D341Med (cell line): ENCODE data around the gene MDN1.
A peak's percentile ranks its signal among the peaks of the same experiment; 100 is the strongest.
"Not testable (repeated sequence)": the region's sequence is repeated elsewhere in the genome, so short reads cannot be mapped to it uniquely, and the experiment has no call there.

Source experiments
- DNase-seq: peaks from one replicate; pipeline ENCODE4 v3.0.0; 2012; ENCODE audit warnings: low spot score

MDN1 gene

DNA sequence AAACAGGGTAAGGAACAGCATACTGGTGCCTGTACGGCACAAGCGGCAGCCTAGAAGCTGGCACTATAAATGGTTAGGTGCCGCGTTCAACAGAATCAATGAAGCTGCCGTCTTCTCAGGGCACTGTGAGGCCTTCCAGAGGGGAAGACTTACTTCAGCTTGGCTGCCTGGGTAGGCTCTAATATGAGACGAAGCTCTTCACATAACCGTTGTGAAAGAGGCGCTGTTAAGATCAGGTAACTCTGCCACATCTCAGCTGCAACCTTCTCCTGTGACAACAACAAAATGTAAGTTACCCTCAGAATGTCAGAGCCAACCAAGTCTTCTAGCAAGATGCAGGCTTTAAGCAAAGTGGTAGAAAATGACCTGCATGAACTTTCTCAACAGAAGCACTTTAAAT, 169.0 kb downstream of the MDN1 start:
- no peak for DNase-seq

DNA sequence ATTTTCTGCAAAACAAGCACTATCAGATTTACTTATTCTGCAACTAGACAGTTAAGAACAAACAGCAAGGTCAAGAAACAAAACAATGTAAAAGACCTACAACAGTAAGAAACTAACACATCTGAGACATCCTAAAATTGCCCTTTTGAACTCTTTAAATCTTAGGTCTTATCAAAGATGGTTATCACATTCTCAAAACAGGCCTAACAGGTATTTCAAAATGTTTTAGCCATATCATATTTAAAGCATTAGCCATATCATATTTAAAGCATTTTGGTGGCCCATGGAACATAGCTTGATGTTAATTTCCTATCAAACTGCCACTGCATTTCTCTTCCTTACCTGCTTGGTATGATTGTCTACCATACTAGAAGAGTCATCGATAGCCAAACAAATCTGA, 169.9 kb downstream of the MDN1 start:
- DNase-seq, result no peak

DNA sequence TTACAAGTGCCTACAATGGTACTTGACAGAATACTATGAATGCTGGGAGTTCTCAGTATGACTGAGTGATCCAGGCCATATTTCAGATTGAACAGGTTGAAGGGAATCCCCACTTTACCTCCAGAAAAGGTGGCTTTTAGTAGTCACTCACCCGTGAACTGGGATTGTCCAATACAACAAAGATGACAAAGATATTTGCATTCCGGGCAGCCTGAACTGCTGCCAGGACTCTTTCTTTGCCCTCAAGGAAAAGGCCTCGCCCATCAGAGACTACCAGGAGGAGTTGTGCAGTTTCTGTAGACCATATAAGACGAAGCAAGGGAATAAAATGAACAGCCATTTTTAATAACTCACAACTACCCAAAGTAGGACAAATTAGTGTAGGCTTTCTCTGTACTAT, 174.7 kb downstream of the MDN1 start:
- DNase-seq, result no peak

DNA sequence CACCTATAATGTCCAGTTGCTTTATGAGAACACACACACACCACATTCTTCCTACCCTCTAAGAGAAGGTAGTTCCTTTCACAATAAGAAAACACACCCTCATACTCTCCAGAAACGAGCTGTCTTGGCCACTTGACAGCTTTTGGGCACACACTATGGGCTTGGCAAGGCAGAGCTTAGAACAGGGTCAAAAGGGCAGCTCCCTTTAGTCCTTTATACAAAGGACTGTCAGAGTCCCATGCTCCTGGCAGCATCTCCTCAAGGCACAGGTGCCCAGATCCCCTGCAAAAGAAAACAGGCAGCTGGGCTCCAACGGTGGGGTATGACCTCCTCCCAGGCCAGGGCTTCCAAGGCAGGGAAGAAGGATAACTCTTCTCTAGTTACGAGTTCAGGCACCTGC, 176.2 kb downstream of the MDN1 start:
- DNase-seq, result no peak

DNA sequence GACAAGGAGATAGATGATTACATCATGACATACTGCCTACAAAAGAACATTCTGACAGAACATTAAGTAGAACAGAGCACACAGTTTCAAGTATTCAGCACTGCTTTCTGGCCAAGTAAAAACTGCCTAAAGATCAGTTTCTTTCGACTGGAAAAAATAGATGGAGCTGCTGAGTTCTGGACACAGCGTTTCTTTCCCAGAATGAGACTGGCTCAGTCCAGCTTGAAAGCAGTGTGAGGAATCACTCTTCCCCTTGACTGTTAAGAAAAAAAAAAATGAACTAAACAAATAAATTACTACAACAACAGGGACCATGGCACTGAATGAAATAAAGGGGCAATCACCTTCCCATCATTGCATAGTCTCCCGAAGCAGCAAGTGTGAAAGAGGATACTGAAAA, 176.6 kb downstream of the MDN1 start:
- no peak for DNase-seq

DNA sequence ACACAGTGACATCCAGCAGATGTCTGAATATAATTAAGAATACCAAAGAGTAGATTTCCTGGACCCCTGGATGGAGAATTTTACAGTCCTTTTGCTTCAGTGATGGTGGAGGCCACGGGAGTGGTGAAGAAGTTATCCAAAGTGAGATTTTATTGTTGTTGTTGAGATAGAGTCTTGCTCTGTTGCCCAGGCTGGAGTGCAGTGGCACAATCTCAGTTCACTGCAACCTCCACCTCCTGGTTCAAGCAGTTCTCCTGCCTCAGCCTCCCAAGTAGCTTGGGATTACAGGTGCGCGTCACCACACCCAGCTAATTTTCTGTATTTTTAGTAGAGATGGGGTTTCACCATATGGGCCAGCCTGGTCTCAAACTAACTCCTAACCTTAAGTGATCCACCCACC, 178.0 kb downstream of the MDN1 start:
- not testable (repeated sequence) for DNase-seq

DNA sequence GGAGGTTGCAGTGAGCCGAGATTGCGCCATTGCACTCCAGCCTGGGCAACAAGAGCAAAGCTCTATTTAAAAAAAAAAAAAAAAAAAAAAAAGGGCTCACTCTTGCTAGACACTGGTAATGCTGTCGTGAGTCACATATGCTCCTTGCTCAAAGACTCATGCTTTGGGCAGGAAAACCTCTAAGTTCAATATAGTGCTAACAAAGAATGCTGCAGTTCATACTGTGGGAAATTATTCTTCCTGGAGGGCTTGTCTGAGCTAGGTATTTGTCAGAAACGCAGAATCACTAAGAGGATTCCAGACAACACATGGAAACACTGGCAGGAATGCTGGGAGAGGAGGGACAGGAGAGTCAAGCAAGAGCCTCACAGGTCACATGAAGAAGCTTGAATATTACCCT, 178.8 kb downstream of the MDN1 start:
- no peak for DNase-seq

DNA sequence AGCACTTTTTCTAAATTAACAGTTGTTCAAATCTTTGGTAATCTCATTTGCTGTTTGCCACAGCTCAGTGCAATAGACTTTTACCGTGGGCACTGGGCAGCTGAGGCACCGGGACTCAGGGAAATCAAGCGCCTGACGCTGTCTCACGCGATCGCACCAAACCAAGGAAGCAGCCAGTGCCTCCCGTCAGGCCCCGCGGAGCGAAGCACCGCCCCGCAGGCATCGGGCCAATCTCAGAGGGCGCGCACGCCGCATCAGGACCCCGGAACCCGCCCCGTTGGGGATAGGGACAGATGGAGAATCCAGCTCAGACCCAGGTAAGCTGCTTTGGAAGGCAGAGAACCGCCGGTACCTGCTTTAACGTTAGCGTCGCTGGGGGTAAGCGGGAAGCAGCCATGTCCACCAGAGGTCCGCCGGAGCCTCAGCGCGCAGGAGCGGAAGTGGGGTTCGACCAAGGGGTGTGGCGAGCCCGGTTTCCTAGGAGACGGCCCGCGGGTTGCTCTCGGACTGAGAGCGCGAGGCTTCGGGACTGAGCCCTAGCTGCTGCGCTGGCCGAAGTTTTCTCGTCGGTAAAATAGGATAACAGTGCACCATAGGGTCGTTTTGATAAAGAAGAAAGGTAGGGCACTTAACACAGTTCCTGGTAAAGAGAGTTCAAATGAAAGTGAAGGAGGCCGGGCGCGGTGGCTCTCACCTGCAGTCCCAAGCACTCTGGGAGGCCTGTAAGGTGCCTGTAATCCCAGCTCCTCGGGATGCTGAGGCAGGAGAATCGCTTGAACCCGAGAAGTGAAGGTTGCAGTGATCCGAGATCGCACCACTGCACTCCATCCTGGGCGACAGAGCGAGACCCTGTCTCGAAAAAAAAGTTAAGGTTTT, 181.0 kb downstream of the MDN1 start, which contains the start of gene LYRM2:
LYRM2 (minus strand) TSS at position 428 of the 876 bp plus-strand sequence; CDS start at position 397, 31 bp downstream.
- peak; percentile 96 for DNase-seq

DNA sequence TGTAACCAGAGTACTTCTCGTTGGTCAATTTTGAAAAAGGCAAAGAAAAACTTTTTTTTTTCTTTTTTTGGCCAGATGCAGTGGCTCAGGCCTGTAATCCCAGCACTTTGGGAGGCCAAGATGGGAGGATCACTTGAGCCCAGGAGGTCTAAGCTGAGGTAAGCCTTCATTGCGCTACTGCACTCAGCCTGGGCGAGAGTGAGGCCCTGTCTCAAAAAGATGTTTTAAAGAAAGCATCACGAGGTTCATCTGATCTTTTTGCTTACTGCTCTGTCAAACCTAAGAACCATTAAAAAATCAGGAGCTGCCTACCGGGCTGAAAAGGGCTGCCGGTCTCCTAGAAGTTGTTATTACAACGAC, 181.7 kb downstream of the MDN1 start:
- no peak for DNase-seq

DNA sequence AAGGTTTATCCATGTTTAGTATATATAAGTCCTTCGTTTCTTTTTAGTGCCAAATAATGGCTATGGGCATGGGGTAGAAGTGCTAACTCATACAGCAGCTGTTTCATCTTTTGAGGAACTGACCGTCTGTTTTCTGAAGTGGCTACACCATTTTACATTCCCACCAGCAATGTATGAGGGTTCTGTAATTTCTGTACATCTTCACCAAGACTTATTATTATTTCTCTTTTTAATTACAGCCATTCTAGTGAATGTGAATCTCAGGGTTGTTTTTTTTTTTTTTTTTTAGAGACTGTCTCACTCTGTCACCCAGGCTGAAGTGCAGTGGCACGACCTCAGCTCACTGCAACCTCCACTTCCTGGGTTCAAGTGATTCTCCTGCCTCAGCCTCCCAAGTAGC, 183.2 kb downstream of the MDN1 start:
- DNase-seq, result not testable (repeated sequence)

DNA sequence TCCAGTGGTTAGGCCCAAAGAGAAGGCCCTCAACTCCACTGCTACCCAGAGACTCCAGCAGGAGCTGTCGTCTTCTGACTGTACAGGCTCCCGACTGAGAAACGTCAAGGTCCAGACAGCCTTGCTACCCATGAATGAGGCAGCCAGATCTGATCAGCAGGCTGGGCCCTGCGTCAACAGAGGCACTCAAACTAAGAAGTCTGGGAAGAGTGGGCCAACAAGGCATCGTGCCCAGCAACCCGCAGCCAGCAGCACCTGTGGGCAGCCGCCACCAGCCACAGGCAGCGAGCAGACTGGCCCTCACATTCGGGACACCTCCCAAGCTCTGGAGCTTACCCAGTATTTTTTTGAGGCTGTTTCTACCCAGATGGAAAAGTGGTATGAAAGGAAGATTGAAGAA, 189.1 kb downstream of the MDN1 start:
- DNase-seq, result no peak

DNA sequence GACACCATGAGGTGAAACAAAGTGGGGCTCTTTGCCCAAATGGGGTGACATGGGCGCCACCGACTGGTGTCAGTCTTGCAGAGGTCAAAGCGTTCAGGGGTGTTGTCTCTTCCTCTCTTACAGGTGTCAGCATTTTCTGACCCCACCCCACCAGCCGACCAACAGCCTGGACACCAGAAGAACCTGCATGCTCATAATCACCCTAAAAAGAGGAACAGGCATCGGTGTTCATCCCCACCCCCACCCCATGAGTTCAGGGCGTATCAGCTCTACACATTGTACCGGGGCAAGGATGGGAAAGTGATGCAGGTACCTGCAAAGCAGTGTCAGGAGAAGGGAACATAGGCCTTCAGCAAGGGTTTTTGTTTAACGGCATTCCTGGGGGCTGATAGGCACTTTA, 195.8 kb downstream of the MDN1 start:
- no peak for DNase-seq

DNA sequence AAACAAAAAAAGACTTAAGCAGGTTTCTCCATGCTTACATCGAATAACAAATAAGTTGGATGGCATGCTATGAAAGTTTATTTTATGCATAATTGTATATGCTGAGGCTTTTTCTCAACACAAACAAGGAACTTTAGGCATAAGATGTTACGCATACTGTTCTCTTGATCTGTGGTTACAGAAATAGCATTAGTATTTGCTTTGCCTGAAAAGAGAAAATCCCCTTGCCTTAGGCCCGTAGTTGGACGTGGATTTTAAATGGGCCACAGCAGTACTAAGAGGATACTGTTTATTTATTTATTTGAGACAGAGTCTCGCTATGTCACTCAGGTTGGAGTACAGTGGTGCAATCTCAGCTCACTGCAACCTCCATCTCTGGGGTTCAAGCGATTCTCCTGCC, 200.0 kb downstream of the MDN1 start:
- no peak for DNase-seq

DNA sequence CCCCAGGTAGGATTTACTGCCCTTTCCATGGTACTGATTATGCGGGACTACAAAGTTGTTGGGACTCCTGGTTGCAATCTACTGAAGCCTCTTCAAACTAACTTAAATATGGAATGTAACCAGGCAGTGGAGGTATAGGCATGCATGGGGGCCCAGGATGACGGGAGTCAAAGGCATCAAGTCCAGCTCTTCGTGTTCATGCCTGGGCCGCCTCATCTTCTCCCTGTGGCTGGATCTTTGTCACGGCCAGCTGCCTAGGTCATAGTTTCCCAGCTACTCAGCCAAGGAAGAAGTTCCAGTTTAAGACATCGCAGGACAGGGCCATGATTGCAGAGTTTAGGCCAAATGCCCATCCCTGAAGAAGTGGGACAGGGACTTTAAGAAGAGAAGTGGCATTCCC, 201.6 kb downstream of the MDN1 start:
- DNase-seq, result no peak

DNA sequence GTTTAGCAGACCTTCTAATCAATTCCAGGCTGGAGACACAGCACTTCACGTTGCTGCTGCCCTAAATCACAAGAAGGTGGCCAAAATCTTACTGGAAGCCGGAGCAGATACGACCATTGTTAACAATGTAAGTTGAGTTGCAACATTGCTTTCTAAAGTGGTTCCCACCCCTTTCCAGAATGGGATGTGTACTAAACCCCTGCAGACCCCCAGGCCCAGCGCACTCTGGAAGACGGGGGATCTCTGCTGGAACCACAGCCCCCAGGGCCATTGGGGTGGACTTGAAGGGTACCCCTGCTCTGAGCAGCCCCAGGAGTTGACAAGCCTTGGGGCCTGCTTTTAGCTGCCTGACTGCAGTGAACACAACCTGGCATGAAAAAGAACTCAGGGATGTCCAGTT, 203.1 kb downstream of the MDN1 start:
- DNase-seq, result no peak

DNA sequence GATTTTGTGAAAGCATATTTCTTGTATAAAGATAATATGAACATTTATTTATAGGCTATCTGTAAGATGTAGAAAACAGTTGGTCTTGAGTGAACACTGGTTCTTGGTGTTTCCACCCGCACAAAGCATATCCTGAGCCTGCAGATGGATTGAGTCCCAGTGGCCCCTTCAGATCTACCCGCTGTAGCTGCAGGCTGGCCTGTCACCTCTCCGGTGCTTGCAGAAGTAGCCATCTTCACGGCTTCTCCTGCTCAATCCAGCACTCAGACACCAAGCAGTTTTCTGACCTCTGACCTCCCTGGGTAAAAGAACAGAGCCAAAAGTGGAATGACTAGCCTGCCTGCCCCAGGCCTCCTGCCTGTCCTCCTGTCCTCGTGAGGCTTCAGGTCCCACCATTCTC, 203.7 kb downstream of the MDN1 start:
- DNase-seq, result no peak

DNA sequence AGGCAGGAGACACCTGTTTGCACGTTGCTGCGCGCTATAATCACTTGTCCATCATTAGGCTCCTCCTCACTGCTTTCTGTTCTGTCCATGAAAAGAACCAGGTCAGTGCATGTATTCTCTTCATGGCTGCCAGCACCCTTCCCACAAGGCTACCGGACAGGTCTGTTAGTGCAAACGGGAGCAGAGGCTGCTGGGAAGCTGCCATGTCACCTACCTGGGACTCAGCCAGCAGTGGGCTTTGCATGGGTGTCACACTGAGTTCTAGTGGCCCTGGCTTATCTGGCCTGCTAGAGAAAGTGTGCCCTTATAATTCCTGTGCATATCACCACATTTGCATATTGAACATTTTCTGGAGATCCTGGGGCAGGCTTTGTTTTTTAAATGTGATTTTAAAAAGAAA, 205.8 kb downstream of the MDN1 start:
- DNase-seq, result no peak

DNA sequence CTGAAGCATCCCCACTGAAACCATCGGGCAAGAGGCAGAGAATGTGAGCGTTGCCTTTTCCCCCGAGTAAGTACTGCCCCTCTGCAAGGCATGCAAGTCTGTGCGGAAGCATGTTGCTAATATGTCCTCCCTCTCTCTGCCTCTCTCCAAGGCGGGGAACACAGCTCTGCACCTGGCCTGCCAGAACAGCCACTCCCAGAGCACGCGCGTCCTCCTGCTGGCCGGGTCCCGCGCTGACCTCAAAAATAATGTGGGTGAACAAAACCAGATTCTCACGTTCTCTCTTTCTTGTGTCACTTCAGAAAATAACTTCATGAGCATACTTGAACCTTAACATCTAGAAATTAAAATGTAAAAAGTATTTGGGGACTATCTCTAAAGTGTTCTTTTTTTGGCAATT, 207.5 kb downstream of the MDN1 start:
- no peak for DNase-seq

DNA sequence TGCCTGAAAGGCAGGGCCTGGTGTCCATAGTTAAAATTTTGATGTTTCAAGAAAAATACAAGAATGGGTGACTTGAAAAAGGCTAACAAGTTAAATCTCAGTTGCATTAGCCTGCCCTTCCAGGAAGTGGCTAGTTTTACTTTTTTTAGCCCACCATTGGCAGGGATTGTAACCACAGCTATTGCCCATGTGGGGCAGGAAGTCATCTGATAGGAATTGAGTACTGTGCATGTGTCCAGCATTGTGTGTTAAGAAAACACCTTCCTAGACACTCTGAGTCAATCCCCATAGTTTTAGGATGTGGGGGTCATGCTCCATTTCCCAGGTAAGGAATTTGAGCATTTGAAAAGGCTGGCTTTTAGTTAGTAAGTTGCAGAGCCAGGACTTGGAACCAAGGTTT, 207.9 kb downstream of the MDN1 start:
- no peak for DNase-seq

DNA sequence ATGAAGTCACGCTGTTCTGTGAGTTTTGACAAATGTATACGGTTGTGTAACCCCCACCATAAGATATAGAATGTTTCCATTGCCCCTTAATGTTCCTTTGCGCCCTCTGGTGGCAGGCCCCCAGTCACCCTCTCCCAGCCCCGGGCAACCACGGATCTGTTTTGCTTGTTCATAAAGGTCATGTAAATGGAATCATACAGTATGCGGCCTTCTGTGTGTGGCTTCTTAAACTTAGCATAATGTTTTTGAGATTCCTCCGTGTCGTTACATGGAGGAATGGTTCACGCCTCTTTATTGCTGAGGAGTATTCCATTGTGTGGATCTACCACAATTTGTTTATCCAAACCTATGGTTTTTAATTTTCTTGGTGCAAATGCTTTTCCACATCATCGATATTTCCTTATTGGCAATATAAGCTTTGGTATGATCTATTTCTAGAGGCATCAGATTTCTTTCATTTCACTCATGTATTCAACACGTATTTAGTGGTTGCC, 209.4 kb downstream of the MDN1 start:
- DNase-seq, result peak; percentile 80

DNA sequence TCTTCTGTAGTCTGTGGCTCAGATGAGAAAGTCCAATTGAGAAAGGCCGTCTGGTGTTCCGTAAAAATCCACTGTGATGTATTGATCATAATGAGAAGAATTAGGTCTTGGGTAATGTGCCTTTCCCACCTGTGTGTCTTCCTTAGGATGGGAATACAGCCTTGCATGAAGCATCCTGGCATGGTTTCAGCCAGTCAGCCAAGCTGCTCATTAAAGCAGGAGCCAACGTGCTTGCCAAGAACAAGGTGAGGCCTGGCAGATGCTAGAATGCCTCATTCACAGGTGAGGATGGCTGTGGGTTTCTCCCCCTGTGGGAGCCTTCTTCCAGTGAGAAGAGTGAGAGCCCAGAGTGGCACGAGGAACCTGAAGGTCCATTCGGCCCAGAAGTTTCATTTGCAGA, 213.7 kb downstream of the MDN1 start:
- no peak for DNase-seq

DNA sequence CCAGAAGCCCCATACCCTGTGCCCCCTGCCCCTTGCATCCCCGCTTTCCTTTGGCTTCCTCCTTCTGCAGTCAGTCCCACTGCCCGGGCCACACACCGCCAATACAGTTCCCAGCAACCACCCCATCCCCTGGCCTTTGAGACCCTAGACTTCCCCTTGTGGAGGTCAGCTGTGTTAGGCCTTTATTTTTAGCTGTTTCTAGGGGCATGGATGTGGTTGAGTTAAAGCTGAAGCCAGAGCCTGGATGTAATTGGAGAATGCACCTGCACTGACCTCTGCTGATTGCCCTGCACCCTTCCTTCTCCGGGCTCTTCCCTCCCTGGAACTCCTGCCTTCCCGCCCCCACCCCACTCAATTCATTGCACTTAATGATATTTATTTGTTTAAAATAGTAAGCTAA, 214.9 kb downstream of the MDN1 start:
- DNase-seq, result no peak

DNA sequence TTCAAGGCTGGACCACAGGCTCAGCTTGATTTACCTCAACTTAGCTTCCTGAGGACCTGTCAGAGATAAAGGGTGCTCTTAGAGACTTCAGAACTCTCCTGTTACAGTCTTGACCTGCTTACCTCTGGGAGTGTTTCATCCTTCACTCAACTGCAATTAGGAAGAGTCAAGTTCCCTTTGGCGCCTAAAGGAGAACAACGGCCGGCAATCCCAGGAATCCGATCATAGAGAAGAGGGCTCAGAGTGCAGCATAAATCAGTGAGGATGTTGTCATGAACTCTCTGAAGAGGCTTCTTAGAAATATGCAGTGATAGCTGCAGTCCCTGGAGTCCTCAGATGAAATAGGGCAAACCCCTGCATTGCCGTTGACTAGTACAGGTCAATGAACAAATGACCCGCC, 217.4 kb downstream of the MDN1 start:
- no peak for DNase-seq

DNA sequence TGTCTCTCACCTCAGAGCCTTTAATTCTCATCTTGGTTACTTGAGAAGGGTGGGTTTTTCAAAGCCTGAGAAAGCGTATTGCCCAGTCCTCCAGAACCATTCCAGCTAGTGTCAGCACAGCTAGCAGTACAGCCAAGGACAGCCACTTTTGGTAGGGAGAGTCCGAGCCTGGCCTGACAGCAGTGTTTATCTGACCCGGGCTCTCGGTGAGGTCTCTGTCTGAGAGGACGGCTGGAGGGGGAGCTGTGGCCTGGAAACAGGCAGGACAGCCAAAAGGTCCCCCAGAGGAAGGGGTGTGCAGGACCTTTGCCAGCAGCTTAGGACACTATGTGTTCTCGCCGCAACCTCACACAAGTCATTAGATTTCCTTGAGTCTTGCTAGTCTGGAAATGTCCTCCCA, 219.9 kb downstream of the MDN1 start:
- DNase-seq, result no peak
